ENCODE results near the gene CALM3.

Gene CALM3

GRCh38 chr19:46603752-46604231 is 2.7 kb downstream of the CALM3 start:
- H3K9me3 ChIP-seq (ENCODE audit: low read length): peaks cover 5% of the 10 kb centered on the region
- H3K4me3 ChIP-seq (ENCODE audit: low read length): no peak overlapping the region
- no peak overlapping the region for H2AFZ ChIP-seq (ENCODE audit: low read depth, low read length)
- peaks cover 18% of the 10 kb centered on the region for H3K4me1 ChIP-seq (ENCODE audit: insufficient read depth, low read length)
- no peaks in the 10 kb centered on the region for H3K27me3 ChIP-seq (ENCODE audit: insufficient read depth, low read length)
- peaks cover 36% of the 10 kb centered on the region for H3K36me3 ChIP-seq (ENCODE audit: insufficient read depth, low read length)

- H3K9me3 ChIP-seq (ENCODE audit: low read length): no peaks in the 10 kb centered on the region
- H2AFZ ChIP-seq (ENCODE audit: low read depth, low read length): no peak overlapping the region
- peaks cover 18% of the 10 kb centered on the region for H3K4me1 ChIP-seq (ENCODE audit: insufficient read depth, low read length)
- H3K27me3 ChIP-seq (ENCODE audit: insufficient read depth, low read length): no peaks in the 10 kb centered on the region
- H3K4me3 ChIP-seq (ENCODE audit: low read length): no peak overlapping the region
- H3K36me3 ChIP-seq (ENCODE audit: insufficient read depth, low read length): peaks cover 46% of the 10 kb centered on the region
Measured at GRCh38 chr19:46604781-46605355, 3.7 kb downstream of the CALM3 start.

DNA sequence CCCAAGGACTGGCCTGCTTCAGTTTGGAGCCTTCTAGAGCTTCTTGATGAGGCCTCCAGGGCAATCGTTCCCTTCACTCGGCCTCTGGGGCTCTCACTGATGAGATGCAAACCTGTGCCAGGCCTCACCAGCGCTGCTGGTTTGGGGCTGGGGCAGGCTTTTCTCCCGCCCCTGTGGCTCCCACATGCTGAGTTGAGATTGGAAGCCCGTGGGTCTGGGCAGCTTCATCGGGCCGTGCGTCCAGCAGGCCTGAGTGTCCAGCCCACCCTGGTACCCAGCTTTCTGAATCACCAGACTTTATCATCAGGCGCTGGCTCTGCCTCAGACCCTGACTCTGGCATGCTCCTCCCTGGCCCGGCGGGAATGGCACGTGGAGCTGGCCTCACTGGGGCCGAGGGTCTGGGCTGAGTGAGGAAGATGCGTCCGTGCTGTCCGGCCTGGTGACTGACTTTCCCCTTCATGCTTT is 4.3 kb downstream of the CALM3 start:
- H3K27me3 ChIP-seq (ENCODE audit: insufficient read depth, low read length): no peaks in the 10 kb centered on the region

DNA sequence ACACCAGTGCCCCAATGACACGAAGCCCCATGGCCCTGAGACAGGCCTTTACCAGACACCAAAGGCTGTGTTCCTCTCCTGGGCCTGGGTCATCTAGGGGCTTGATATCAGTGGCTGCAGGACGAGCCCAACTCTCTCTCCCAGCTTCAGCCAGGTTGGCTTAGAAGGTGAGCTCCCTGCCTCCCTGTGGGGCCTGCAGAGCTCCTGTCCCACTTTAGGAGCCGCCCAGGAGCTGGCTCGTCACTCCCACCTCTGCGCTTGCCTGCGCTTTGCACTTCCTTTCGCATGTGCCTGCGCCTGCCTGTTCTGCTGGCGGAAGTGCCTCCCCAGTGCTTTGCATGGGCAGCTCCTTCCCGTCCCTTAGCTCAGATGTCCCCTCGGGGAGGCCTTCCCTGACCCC is 4.9 kb downstream of the CALM3 start:
- Histone ChIP-seq H3K9me3 (ENCODE audit: low read length) (no peaks in the 10 kb centered on the region), H3K36me3 (ENCODE audit: insufficient read depth, low read length) (peaks cover 50% of the 10 kb centered on the region), H3K27me3 (ENCODE audit: insufficient read depth, low read length) (no peaks in the 10 kb centered on the region), H2AFZ (ENCODE audit: low read depth, low read length) (no peak overlapping the region), H3K4me1 (ENCODE audit: insufficient read depth, low read length) (peaks cover 18% of the 10 kb centered on the region), H3K4me3 (ENCODE audit: low read length) (no peak overlapping the region)

More for the DNA sequence above, 4.3 kb downstream of the CALM3 start:
- Histone ChIP-seq H2AFZ (ENCODE audit: low read depth, low read length) (no peak overlapping the region), H3K36me3 (ENCODE audit: insufficient read depth, low read length) (peaks cover 50% of the 10 kb centered on the region), H3K4me1 (ENCODE audit: insufficient read depth, low read length) (peaks cover 18% of the 10 kb centered on the region), H3K9me3 (ENCODE audit: low read length) (no peaks in the 10 kb centered on the region), H3K4me3 (ENCODE audit: low read length) (no peak overlapping the region)

GRCh38 chr19:46606681-46607447 is 5.7 kb downstream of the CALM3 start:
- Histone ChIP-seq H3K36me3 (ENCODE audit: insufficient read depth, low read length) (peaks cover 50% of the 10 kb centered on the region), H3K4me3 (ENCODE audit: low read length) (no peak overlapping the region)

DNA sequence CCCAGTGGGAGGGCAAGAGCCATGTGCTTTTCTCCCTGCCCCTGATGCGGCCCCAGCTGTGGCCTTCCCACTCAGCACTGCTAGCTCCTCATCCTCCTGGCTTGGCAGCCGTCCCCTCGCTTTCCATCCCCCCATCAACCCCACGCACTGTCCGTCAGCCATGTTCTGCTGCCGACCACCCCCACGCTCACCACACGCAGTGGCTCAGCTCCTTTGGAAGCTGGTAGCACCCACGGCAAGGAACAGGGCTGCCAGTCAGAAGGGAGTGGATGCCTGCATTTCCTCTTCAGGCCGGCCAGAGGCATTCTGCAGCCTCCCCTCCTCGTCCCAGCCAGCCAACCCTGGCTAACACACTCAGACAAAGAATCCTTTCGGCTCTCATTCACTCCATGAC is 6.3 kb downstream of the CALM3 start:
- Histone ChIP-seq H3K36me3 (ENCODE audit: insufficient read depth, low read length) (peaks cover 50% of the 10 kb centered on the region), H3K4me1 (ENCODE audit: insufficient read depth, low read length) (peaks cover 18% of the 10 kb centered on the region), H3K27me3 (ENCODE audit: insufficient read depth, low read length) (no peaks in the 10 kb centered on the region), H3K9me3 (ENCODE audit: low read length) (no peaks in the 10 kb centered on the region), H3K4me3 (ENCODE audit: low read length) (no peak overlapping the region), H2AFZ (ENCODE audit: low read depth, low read length) (no peak overlapping the region)

More at GRCh38 chr19:46606681-46607447, 5.7 kb downstream of the CALM3 start:
- Histone ChIP-seq H3K27me3 (ENCODE audit: insufficient read depth, low read length) (no peaks in the 10 kb centered on the region), H2AFZ (ENCODE audit: low read depth, low read length) (no peak overlapping the region), H3K4me1 (ENCODE audit: insufficient read depth, low read length) (peaks cover 18% of the 10 kb centered on the region), H3K9me3 (ENCODE audit: low read length) (no peaks in the 10 kb centered on the region)

- Histone ChIP-seq H3K27me3 (ENCODE audit: insufficient read depth, low read length) (no peaks in the 10 kb centered on the region), H3K4me1 (ENCODE audit: insufficient read depth, low read length) (peaks cover 11% of the 10 kb centered on the region), H3K4me3 (ENCODE audit: low read length) (no peak overlapping the region), H3K36me3 (ENCODE audit: insufficient read depth, low read length) (peaks cover 50% of the 10 kb centered on the region), H2AFZ (ENCODE audit: low read depth, low read length) (no peak overlapping the region), H3K9me3 (ENCODE audit: low read length) (no peaks in the 10 kb centered on the region)
Measured at GRCh38 chr19:46608178-46608577, 7.0 kb downstream of the CALM3 start.

GRCh38 chr19:46608581-46609345 is 7.6 kb downstream of the CALM3 start:
- H3K27me3 ChIP-seq (ENCODE audit: insufficient read depth, low read length): no peaks in the 10 kb centered on the region
- no peaks in the 10 kb centered on the region for H3K9me3 ChIP-seq (ENCODE audit: low read length)
- peaks cover 5% of the 10 kb centered on the region for H3K4me1 ChIP-seq (ENCODE audit: insufficient read depth, low read length)
- no peak overlapping the region for H3K4me3 ChIP-seq (ENCODE audit: low read length)
- H2AFZ ChIP-seq (ENCODE audit: low read depth, low read length): no peak overlapping the region
- peaks cover 50% of the 10 kb centered on the region for H3K36me3 ChIP-seq (ENCODE audit: insufficient read depth, low read length)

DNA sequence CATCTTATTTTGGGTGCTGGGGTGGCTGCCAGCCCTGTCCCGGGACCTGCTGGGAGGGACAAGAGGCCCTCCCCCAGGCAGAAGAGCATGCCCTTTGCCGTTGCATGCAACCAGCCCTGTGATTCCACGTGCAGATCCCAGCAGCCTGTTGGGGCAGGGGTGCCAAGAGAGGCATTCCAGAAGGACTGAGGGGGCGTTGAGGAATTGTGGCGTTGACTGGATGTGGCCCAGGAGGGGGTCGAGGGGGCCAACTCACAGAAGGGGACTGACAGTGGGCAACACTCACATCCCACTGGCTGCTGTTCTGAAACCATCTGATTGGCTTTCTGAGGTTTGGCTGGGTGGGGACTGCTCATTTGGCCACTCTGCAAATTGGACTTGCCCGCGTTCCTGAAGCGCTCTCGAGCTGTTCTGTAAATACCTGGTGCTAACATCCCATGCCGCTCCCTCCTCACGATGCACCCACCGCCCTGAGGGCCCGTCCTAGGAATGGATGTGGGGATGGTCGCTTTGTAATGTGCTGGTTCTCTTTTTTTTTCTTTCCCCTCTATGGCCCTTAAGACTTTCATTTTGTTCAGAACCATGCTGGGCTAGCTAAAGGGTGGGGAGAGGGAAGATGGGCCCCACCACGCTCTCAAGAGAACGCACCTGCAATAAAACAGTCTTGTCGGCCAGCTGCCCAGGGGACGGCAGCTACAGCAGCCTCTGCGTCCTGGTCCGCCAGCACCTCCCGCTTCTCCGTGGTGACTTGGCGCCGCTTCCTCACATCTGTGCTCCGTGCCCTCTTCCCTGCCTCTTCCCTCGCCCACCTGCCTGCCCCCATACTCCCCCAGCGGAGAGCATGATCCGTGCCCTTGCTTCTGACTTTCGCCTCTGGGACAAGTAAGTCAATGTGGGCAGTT is 8.6 kb downstream of the CALM3 start:
- Histone ChIP-seq H3K4me1 (ENCODE audit: insufficient read depth, low read length) (no peaks in the 10 kb centered on the region), H2AFZ (ENCODE audit: low read depth, low read length) (no peak overlapping the region), H3K27me3 (ENCODE audit: insufficient read depth, low read length) (no peaks in the 10 kb centered on the region), H3K9me3 (ENCODE audit: low read length) (no peaks in the 10 kb centered on the region), H3K36me3 (ENCODE audit: insufficient read depth, low read length) (peaks cover 50% of the 10 kb centered on the region), H3K4me3 (ENCODE audit: low read length) (no peak overlapping the region)

DNA sequence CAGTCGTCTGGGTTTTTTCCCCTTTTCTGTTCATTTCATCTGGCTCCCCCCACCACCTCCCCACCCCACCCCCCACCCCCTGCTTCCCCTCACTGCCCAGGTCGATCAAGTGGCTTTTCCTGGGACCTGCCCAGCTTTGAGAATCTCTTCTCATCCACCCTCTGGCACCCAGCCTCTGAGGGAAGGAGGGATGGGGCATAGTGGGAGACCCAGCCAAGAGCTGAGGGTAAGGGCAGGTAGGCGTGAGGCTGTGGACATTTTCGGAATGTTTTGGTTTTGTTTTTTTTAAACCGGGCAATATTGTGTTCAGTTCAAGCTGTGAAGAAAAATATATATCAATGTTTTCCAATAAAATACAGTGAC is 9.3 kb downstream of the CALM3 start:
- peaks cover 47% of the 10 kb centered on the region for H3K36me3 ChIP-seq (ENCODE audit: insufficient read depth, low read length)
- H2AFZ ChIP-seq (ENCODE audit: low read depth, low read length): no peak overlapping the region
- H3K9me3 ChIP-seq (ENCODE audit: low read length): no peaks in the 10 kb centered on the region
- no peak overlapping the region for H3K4me3 ChIP-seq (ENCODE audit: low read length)
- no peaks in the 10 kb centered on the region for H3K27me3 ChIP-seq (ENCODE audit: insufficient read depth, low read length)
- H3K4me1 ChIP-seq (ENCODE audit: insufficient read depth, low read length): no peaks in the 10 kb centered on the region

DNA sequence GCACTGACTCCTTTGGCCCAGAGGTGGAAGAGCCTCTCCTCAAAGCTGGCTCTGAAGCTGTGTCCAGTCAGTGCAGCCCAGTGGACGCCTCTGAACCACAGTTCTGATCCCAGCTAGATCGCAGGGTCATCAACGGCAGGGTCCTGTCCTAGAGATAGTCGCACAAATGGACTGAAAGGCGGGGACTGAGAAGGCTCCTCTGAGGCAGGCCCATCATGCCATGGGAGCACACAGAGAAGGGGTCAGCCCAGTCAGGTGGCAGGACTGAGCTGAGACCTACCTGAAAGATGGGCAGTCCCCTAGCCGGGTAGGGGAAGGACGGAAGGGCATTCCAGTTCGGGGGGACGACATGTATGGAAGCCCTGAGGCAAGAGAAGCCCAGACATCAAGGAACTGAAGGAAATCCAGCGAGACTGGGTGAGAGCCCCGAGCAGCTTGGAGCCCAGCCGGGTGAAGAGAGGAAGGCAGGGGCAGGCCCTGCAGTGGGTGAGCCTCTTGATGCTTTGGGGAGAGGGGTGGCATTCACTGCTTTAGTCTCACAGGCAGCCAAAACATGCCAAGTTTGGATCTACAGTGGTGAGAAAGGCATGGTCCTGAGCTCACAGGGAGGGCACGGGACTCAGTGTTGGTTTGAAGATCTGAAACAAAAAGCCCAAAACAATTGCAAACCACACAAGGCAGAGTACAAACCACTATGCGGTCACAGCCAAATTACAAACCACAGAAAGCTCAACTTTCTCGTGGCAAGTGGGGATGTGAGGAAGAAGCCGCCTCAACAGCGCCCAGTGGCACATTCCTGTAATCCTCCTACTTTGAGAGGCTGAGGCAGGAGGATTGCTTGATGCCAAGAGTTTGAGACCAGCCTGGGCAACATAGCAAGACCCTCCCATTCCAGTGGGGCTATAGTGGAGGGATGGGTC is 10.0 kb downstream of the CALM3 start:
- Histone ChIP-seq H3K27me3 (ENCODE audit: insufficient read depth, low read length) (no peaks in the 10 kb centered on the region), H3K9me3 (ENCODE audit: low read length) (no peaks in the 10 kb centered on the region), H3K4me3 (ENCODE audit: low read length) (no peak overlapping the region), H3K36me3 (ENCODE audit: insufficient read depth, low read length) (peaks cover 40% of the 10 kb centered on the region), H2AFZ (ENCODE audit: low read depth, low read length) (no peak overlapping the region), H3K4me1 (ENCODE audit: insufficient read depth, low read length) (no peaks in the 10 kb centered on the region)

DNA sequence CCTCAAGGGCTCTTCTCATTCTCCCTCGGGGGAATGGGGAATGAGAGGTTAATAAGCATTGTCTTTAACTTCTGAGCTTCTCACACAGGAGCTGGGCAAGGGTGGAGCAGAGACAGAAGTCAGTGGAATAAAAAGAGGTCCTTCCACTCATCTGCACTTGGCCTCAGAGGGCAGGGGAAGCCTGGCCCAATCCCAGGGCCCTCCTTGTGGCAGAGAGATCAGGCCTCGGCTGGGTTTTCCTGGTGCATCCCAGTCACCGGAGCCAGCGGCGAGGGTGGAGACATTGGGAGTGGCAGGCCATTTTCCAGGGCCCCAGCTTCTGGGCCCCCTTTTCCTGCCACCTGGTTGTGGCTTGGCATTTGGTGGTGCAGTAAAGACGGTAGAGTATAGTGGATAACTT is 10.6 kb downstream of the CALM3 start:
- Histone ChIP-seq H3K9me3 (ENCODE audit: low read length) (no peaks in the 10 kb centered on the region), H3K27me3 (ENCODE audit: insufficient read depth, low read length) (no peaks in the 10 kb centered on the region), H3K4me3 (ENCODE audit: low read length) (no peak overlapping the region), H2AFZ (ENCODE audit: low read depth, low read length) (no peak overlapping the region), H3K36me3 (ENCODE audit: insufficient read depth, low read length) (peaks cover 34% of the 10 kb centered on the region), H3K4me1 (ENCODE audit: insufficient read depth, low read length) (peaks cover 2% of the 10 kb centered on the region)

Data from neuron (in vitro differentiated cells).